Trophoblast cell (in vitro differentiated cells and primary cell): ENCODE results near the gene NMT1.

Experiments used
- DNase-seq, 2 donors: peaks; one replicate each; pipeline ENCODE4 v3.0.0-alpha.2; 2016
- H2AFZ ChIP-seq: 2 replicates; pipeline ENCODE4 v1.6.1; 2013; ENCODE audit warnings: low read length, moderate library complexity, mild to moderate bottlenecking; ENCODE audit not compliant: insufficient read depth, poor library complexity
- H2AK5ac ChIP-seq: 2 replicates; pipeline ENCODE4 v1.6.1; 2013; ENCODE audit warnings: mild to moderate bottlenecking, low read length
- H2BK120ac ChIP-seq: 2 replicates; pipeline ENCODE4 v1.6.1; 2013; ENCODE audit warnings: low read length, mild to moderate bottlenecking, moderate library complexity; ENCODE audit not compliant: insufficient read depth, poor library complexity
- H2BK12ac ChIP-seq: 2 replicates; pipeline ENCODE4 v1.6.1; 2013; ENCODE audit warnings: mild to moderate bottlenecking, low read length, moderate library complexity
- H2BK5ac ChIP-seq: 2 replicates; pipeline ENCODE4 v1.6.1; 2013; ENCODE audit warnings: low read length, low read depth, moderate library complexity, mild to moderate bottlenecking; ENCODE audit not compliant: poor library complexity
- H3K14ac ChIP-seq: 2 replicates; pipeline ENCODE4 v1.6.1; 2013; ENCODE audit warnings: mild to moderate bottlenecking, low read length
- H3K18ac ChIP-seq: 2 replicates; pipeline ENCODE4 v1.6.1; 2013; ENCODE audit warnings: mild to moderate bottlenecking, low read length
- H3K23ac ChIP-seq: 2 replicates; pipeline ENCODE4 v1.6.1; 2013; ENCODE audit warnings: low read length
- H3K27ac ChIP-seq: 2 replicates; pipeline ENCODE4 v1.5.1; 2013; ENCODE audit warnings: low read depth, mild to moderate bottlenecking, inconsistent platforms, low read length, moderate library complexity
- H3K27me3 ChIP-seq: 2 replicates; pipeline ENCODE4 v1.6.1; 2013; ENCODE audit warnings: inconsistent platforms, mild to moderate bottlenecking, low read length, moderate library complexity; ENCODE audit not compliant: insufficient read depth
- H3K36me3 ChIP-seq, 2 experiments: 1 replicate in 1 of 2; 2 replicates in 1 of 2; pipeline ENCODE4 v1.6.1; 2013; ENCODE audit warnings: low read length in 2 of 2, mild to moderate bottlenecking in 2 of 2, moderate library complexity in 1 of 2; ENCODE audit not compliant: insufficient read depth in 2 of 2, control insufficient read depth in 1 of 2
- H3K4ac ChIP-seq: 2 replicates; pipeline ENCODE4 v1.6.1; 2013; ENCODE audit warnings: low read depth, mild to moderate bottlenecking, low read length, moderate library complexity
- H3K4me1 ChIP-seq, 2 experiments: 1 replicate in 1 of 2; 2 replicates in 1 of 2; pipeline ENCODE4 v1.6.1; 2013; ENCODE audit warnings: low read length in 2 of 2, mild to moderate bottlenecking in 2 of 2, moderate library complexity in 1 of 2; ENCODE audit not compliant: insufficient read depth in 2 of 2, control insufficient read depth in 1 of 2
- H3K4me2 ChIP-seq: 2 replicates; pipeline ENCODE4 v1.6.1; 2013; ENCODE audit warnings: inconsistent platforms, mild to moderate bottlenecking, low read length, moderate library complexity
- H3K4me3 ChIP-seq: 2 replicates; pipeline ENCODE4 v1.5.1; 2013; ENCODE audit warnings: mild to moderate bottlenecking, low read depth, low read length, inconsistent platforms
- H3K79me1 ChIP-seq: one replicate; pipeline ENCODE4 v1.6.1; 2013; ENCODE audit warnings: low read length
- H3K79me2 ChIP-seq: 2 replicates; pipeline ENCODE4 v1.6.1; 2013; ENCODE audit warnings: low read length, mild to moderate bottlenecking; ENCODE audit not compliant: control insufficient read depth, insufficient read depth, poor library complexity
- H3K9ac ChIP-seq: 2 replicates; pipeline ENCODE4 v1.6.1; 2013; ENCODE audit warnings: mild to moderate bottlenecking, low read length
- H3K9me3 ChIP-seq: 2 replicates; pipeline ENCODE4 v1.6.1; 2013; ENCODE audit warnings: low read depth, mild to moderate bottlenecking, control low read depth, inconsistent platforms, low read length; ENCODE audit not compliant: insufficient read depth
- H4K12ac ChIP-seq: 2 replicates; pipeline ENCODE4 v1.6.1; 2013; ENCODE audit warnings: low read depth, mild to moderate bottlenecking, low read length, moderate library complexity
- H4K8ac ChIP-seq: 2 replicates; pipeline ENCODE4 v1.6.1; 2013; ENCODE audit warnings: low read depth, mild to moderate bottlenecking, low read length, moderate library complexity
- H4K91ac ChIP-seq: one replicate; pipeline ENCODE4 v1.6.1; 2013; ENCODE audit warnings: low read depth, mild to moderate bottlenecking, low read length, moderate library complexity
- WGBS: extraction: QIAGEN DNeasy Blood & Tissue Kit; methylation state at CpG from one replicate; pipeline ENCODE4 v1.1.7; 2013; ENCODE audit warnings: missing lambda C conversion rate; ENCODE audit not compliant: insufficient read length, insufficient coverage; ENCODE audit errors: extremely low coverage; 5-methylcytosine and 5-hydroxymethylcytosine counted together

Gene NMT1

DNA sequence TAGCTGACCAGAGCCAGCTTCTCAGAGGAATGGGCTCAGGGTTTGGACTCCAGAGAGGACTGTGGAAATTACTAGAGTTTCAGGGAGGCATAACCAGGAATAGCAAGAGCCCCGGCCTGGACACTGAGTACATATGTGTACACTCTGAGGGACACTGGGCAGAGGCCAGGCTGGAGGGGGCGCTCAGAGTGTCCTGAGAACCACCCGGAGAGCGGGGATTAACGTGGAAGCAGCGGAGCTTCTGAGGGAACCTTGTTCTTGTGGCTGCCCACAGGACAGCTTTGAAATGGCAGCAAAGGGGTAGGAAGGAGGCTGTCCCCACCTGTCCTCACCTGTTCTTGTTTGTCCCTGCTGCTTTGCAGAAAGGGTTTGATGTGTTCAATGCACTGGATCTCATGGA lies 43.4 kb downstream of the NMT1 start:
- H3K4ac ChIP-seq = no peak overlapping the region
- no peak overlapping the region for H2BK5ac ChIP-seq
- H4K8ac ChIP-seq = no peak overlapping the region
- peaks cover 12% of the 10 kb centered on the region for H3K79me1 ChIP-seq
- H3K27ac ChIP-seq = no peak overlapping the region
- H3K4me1 ChIP-seq = peaks cover 11 to 23% of the 10 kb centered on the region in 2 experiments
- H2AK5ac ChIP-seq = no peak overlapping the region
- no peaks in the 10 kb centered on the region for H3K9me3 ChIP-seq
- H3K4me2 ChIP-seq = no peak overlapping the region
- H3K4me3 ChIP-seq = no peak overlapping the region
- no peaks in the 10 kb centered on the region for H3K27me3 ChIP-seq
- no peak overlapping the region for H4K91ac ChIP-seq
- no peak overlapping the region for H2AFZ ChIP-seq
- H4K12ac ChIP-seq = no peak overlapping the region
- no peak overlapping the region for H3K18ac ChIP-seq
- no peaks in the 10 kb centered on the region for H3K79me2 ChIP-seq
- no peak overlapping the region for H3K23ac ChIP-seq
- no peak overlapping the region for H3K14ac ChIP-seq
- H3K36me3 ChIP-seq = peaks cover 73 to 74% of the 10 kb centered on the region in 2 experiments
- no peak overlapping the region for H2BK120ac ChIP-seq
- no peak overlapping the region for H2BK12ac ChIP-seq
- no peak overlapping the region for H3K9ac ChIP-seq
- WGBS = no CpG with 5 or more reads among the region's 6 CpGs
- no peak for DNase-seq

DNA sequence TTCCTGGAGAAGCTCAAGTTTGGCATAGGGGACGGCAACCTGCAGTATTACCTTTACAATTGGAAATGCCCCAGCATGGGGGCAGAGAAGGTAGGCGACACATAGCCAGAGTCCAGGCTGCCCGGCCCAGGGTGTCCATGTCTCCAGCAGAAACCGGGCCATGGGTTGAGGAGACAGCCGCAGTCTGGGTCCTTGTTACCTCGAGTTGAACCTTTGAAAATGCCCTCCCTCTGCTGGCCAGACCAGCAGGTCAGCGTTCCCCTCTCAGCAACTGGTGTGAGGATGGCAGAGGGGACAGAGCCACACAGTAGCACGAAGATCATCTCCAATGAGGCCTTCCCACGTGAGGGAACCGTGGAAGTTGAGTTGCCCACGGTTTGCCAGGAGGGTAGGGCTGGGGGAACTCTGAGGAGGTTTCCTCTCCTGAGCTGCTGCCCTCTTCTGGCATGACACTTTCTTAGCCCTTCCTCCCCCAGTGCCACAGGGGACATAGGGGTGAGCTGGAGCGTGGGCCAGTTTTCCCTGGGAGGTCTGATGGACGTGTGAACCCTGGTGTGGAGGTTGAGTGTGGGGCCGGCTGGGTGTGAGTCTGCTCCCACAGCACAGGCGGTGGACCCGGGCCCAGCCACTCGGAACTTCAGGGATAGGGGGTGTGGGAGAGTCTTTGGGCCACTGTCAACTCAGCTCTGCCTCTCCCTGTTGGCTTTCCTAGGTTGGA lies 43.9 kb downstream of the NMT1 start:
- no peaks in the 10 kb centered on the region for H3K27me3 ChIP-seq

DNA sequence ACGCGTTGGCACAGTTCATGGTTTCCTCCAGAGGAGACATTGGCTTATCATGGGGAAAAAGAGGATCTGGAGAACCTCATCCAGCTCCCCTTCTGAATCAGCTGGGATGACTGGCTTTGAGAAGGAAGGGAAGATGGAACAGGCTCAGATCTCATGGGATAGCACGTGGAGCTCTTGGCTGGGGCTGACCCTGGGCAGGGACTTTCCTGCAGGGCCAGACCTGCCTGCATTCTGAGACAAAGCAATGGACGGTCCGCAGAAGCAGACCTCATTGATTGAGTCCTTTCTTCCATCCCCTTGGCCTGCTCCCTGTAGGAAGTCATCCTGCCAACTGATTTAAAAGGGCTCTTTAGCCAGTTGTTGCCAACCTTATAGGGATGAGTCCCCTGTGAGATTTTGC lies 45.0 kb downstream of the NMT1 start:
- no peak overlapping the region for H3K18ac ChIP-seq
- no peak overlapping the region for H3K4me3 ChIP-seq
- H3K23ac ChIP-seq = no peak overlapping the region
- H3K9ac ChIP-seq = no peak overlapping the region
- H3K27me3 ChIP-seq = no peaks in the 10 kb centered on the region
- no peak overlapping the region for H3K4ac ChIP-seq
- H4K91ac ChIP-seq = no peak overlapping the region
- no peaks in the 10 kb centered on the region for H3K9me3 ChIP-seq
- H2BK5ac ChIP-seq = no peak overlapping the region
- DNase-seq = no peak
- H2BK120ac ChIP-seq = no peak overlapping the region
- H4K12ac ChIP-seq = no peak overlapping the region
- no peak overlapping the region for H3K27ac ChIP-seq
- H3K36me3 ChIP-seq = peaks cover 68 to 69% of the 10 kb centered on the region in 2 experiments
- no peaks in the 10 kb centered on the region for H3K79me2 ChIP-seq
- no peak overlapping the region for H2AK5ac ChIP-seq
- peaks cover 12% of the 10 kb centered on the region for H3K79me1 ChIP-seq
- peaks cover 11 to 22% of the 10 kb centered on the region in 2 experiments for H3K4me1 ChIP-seq
- no peak overlapping the region for H3K14ac ChIP-seq
- no peak overlapping the region for H2AFZ ChIP-seq
- H4K8ac ChIP-seq = no peak overlapping the region
- no peak overlapping the region for H3K4me2 ChIP-seq
- H2BK12ac ChIP-seq = no peak overlapping the region
- no CpG with 5 or more reads among the region's 5 CpGs for WGBS

More for the DNA sequence above, 43.9 kb downstream of the NMT1 start:
- WGBS = no CpG with 5 or more reads among the region's 17 CpGs
- H4K12ac ChIP-seq = no peak overlapping the region
- no peak overlapping the region for H2BK5ac ChIP-seq
- DNase-seq = no peak
- peaks cover 11 to 23% of the 10 kb centered on the region in 2 experiments for H3K4me1 ChIP-seq
- peaks cover 68 to 69% of the 10 kb centered on the region in 2 experiments for H3K36me3 ChIP-seq
- H2AFZ ChIP-seq = no peak overlapping the region
- H3K23ac ChIP-seq = no peak overlapping the region
- no peak overlapping the region for H3K4me3 ChIP-seq
- no peak overlapping the region for H3K4ac ChIP-seq
- no peak overlapping the region for H3K9ac ChIP-seq
- no peak overlapping the region for H4K91ac ChIP-seq
- H3K79me1 ChIP-seq = peaks cover 12% of the 10 kb centered on the region
- H2BK12ac ChIP-seq = no peak overlapping the region
- no peaks in the 10 kb centered on the region for H3K9me3 ChIP-seq
- no peak overlapping the region for H3K27ac ChIP-seq
- H4K8ac ChIP-seq = no peak overlapping the region
- no peak overlapping the region for H3K18ac ChIP-seq
- H3K4me2 ChIP-seq = no peak overlapping the region
- H2AK5ac ChIP-seq = no peak overlapping the region
- no peak overlapping the region for H2BK120ac ChIP-seq
- H3K14ac ChIP-seq = no peak overlapping the region
- no peaks in the 10 kb centered on the region for H3K79me2 ChIP-seq

DNA sequence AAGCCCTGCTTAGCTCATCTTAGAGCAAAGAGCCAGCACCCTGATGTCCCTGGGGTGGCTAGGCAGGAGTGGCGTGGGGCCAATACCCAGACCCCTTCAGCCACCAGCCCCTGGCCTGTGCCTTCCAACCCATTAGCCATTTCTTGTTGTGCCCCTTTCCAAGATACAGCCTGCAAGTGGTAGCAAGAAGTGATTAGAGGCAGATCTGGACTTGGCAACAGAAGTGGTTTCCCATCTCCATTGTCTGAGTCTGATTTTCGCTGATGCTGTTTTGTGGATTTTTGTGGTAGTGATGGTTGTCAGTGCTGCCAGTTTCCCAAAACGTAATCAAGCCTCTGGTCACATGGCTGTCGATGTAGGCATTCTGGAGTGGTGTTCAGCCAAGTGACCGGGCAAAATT lies 45.5 kb downstream of the NMT1 start:
- Histone ChIP-seq H3K27me3 (no peaks in the 10 kb centered on the region), H3K4me3 (no peak overlapping the region), H3K23ac (no peak overlapping the region), H4K91ac (no peak overlapping the region), H3K79me2 (no peaks in the 10 kb centered on the region), H3K4me2 (no peak overlapping the region), H2AFZ (no peak overlapping the region), H3K4ac (no peak overlapping the region), H3K36me3 (peaks cover 68 to 71% of the 10 kb centered on the region in 2 experiments), H2BK120ac (no peak overlapping the region), H3K9ac (no peak overlapping the region), H2BK12ac (no peak overlapping the region), H3K27ac (no peak overlapping the region), H4K12ac (no peak overlapping the region), H3K18ac (no peak overlapping the region), H3K4me1 (peaks cover 11 to 18% of the 10 kb centered on the region in 2 experiments), H4K8ac (no peak overlapping the region), H2AK5ac (no peak overlapping the region), H3K79me1 (peaks cover 12% of the 10 kb centered on the region), H3K9me3 (no peaks in the 10 kb centered on the region), H3K14ac (no peak overlapping the region), H2BK5ac (no peak overlapping the region)
- DNase-seq = no peak
- no CpG with 5 or more reads among the region's 5 CpGs for WGBS
